ENCODE data around the gene CPT1C. TPM values are rescaled to one million over a fixed set of nuclear protein-coding genes. Genes with fewer than 3 reads are reported as not detected.

Gene CPT1C
- total and polyA plus RNA-seq, 10 donors = 5.2 to 17.0 (median 15.5) TPM

- TF ChIP-seq CTCF (IDR thresholded peaks at IDR 0.05 in 8 of 11, conservative IDR thresholded peaks at IDR 0.05 in 3 of 11) (peak in 10 of 11 experiments; percentile 9 to 76 (median 49)), POLR2AphosphoS5 (IDR thresholded peaks at IDR 0.05) (peak; percentile 83 to 90 (median 89)), POLR2A (IDR thresholded peaks at IDR 0.05) (peak in 1 of 3 donors; percentile 21)
- intact Hi-C loops (cut with DNase I; ENCODE audit: low total_unique reads) = loop anchor here (10.0 kb wide), 1 partner anchor 70 kb away; the partner anchor contains the start of gene PRR12
- WGBS, 5 donors = 0 to 1% (median 0%) methylated on average over 44 to 53 of the region's 53 CpGs
Measured at GRCh38 chr19:49664171-49665035, 26.5 kb upstream of the CPT1C start.

GRCh38 chr19:49665036-49665350 is 25.9 kb upstream of the CPT1C start:
- Histone ChIP-seq H3K9me3 (no peaks in the 10 kb centered on the region), H3K27ac (peak overlapping the region; percentile 86 to 96 (median 93)), H3K36me3 (peaks cover 4 to 59% (median 31%) of the 10 kb centered on the region in 6 donors), H3K27me3 (replicated peaks in 1 of 7) (no peaks in the 10 kb centered on the region), H3K4me3 (peak overlapping the region; percentile 68 to 95 (median 89)), H3K4me1 (peaks cover 15 to 53% (median 37%) of the 10 kb centered on the region in 6 donors)
- DNase-seq = no peak
- intact Hi-C loops (cut with DNase I; ENCODE audit: low total_unique reads) = loop anchor here (10.0 kb wide), 1 partner anchor 70 kb away; the partner anchor contains the start of gene PRR12
- 0 to 1% (median 1%) methylated on average over 7 of the region's 7 CpGs for WGBS, 5 donors
- TF ChIP-seq POLR2A (IDR thresholded peaks at IDR 0.05) (no peak), POLR2AphosphoS5 (IDR thresholded peaks at IDR 0.05) (no peak), CTCF (IDR thresholded peaks at IDR 0.05 in 8 of 11, conservative IDR thresholded peaks at IDR 0.05 in 3 of 11) (no peak)

More at GRCh38 chr19:49664171-49665035, 26.5 kb upstream of the CPT1C start:
- Histone ChIP-seq H3K9me3 (no peaks in the 10 kb centered on the region), H3K27me3 (replicated peaks in 1 of 7) (no peaks in the 10 kb centered on the region), H3K36me3 (peaks cover 4 to 59% (median 34%) of the 10 kb centered on the region in 6 donors), H3K4me1 (peaks cover 15 to 53% (median 37%) of the 10 kb centered on the region in 6 donors), H3K4me3 (peak overlapping the region; percentile 68 to 95 (median 89)), H3K27ac (peak overlapping the region; percentile 86 to 96 (median 93))
- peak; percentile 97 for DNase-seq

- Histone ChIP-seq H3K9me3 (no peaks in the 10 kb centered on the region), H3K4me3 (peak within 1 kb of the TSS; percentile 68 to 95 (median 89)), H3K27me3 (replicated peaks in 1 of 7) (no peaks in the 10 kb centered on the region), H3K4me1 (peaks cover 15 to 53% (median 37%) of the 10 kb centered on the region in 6 donors), H3K27ac (peak within 1 kb of the TSS; percentile 86 to 96 (median 93)), H3K36me3 (peaks cover 4 to 59% (median 25%) of the 10 kb centered on the region in 6 donors)
- peak; percentile 99 for DNase-seq
- TF ChIP-seq POLR2A (IDR thresholded peaks at IDR 0.05) (peak in 1 of 3 donors; percentile 43), POLR2AphosphoS5 (IDR thresholded peaks at IDR 0.05) (peak; percentile 87 to 92 (median 89)), CTCF (IDR thresholded peaks at IDR 0.05 in 8 of 11, conservative IDR thresholded peaks at IDR 0.05 in 3 of 11) (peak in 3 of 11 experiments; percentile 5 to 15 (median 10))
- WGBS, 5 donors = 0 to 1% (median 0%) methylated on average over 44 to 50 of the region's 50 CpGs
- intact Hi-C loops (cut with DNase I; ENCODE audit: low total_unique reads) = loop anchor here (10.0 kb wide), 1 partner anchor 71 kb away; the partner anchor contains the start of gene PRR12
Measured at GRCh38 chr19:49665351-49666119, 25.4 kb upstream of the CPT1C start, which contains the start of the genes BCL2L12 and IRF3. Gene BCL2L12 (plus strand): TSS chr19:49665933. CDS start chr19:49666693, 760 bp downstream. Gene IRF3 (minus strand): TSS chr19:49665857. CDS start chr19:49664838, 1,019 bp downstream.

Measured in spleen (tissue), 11 donors.